Prostate gland (tissue), 2 donors: ENCODE measurements around the gene CRYBA2.

Experiments used
- POLR2A ChIP-seq: fragments of 450-650 bp; IDR thresholded peaks from one replicate; pipeline ENCODE4 v1.6.1; 2016; ENCODE audit warnings: antibody characterized with exemption, mild to moderate bottlenecking
- POLR2AphosphoS5 ChIP-seq: sonication (generic); formaldehyde crosslinking; IDR thresholded peaks from one replicate; pipeline ENCODE4 v1.6.1; 2017; ENCODE audit warnings: antibody characterized with exemption
- TF ChIP-seq, protein P1 (sequence below), 4 experiments: fragments of 200-600 bp in 2 of 4; fragments of 450-650 bp in 2 of 4; sonication (generic) in 2 of 4; IDR thresholded peaks; 1 replicate in 3 of 4; 2 replicates in 1 of 4; pipeline ENCODE4 v1.5.1; 2016 to 2019; ENCODE audit warnings: antibody characterized with exemption in 4 of 4, mild to moderate bottlenecking in 2 of 4, moderate library complexity in 2 of 4

DNA sequence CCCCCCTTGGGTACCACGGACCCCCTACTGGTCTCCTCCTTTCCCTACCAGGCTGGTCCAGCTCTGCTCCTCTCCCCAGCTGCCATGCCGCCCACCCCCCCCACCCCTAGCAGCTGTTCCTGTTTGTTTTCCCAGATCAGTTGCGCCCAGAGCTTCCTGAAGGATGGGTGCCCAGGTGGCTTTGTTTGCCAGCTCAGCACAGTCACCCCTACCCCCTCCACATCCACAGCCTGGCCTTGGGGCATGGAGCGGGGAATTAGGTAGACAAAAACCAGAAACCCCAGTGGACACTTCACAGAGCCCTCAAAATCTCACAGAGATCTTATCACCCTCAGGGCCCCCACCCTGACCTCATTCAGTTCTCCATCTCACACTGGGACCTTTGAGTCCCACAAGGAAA, 3.7 kb upstream of the CRYBA2 start:
- TF ChIP-seq, protein P1, sequence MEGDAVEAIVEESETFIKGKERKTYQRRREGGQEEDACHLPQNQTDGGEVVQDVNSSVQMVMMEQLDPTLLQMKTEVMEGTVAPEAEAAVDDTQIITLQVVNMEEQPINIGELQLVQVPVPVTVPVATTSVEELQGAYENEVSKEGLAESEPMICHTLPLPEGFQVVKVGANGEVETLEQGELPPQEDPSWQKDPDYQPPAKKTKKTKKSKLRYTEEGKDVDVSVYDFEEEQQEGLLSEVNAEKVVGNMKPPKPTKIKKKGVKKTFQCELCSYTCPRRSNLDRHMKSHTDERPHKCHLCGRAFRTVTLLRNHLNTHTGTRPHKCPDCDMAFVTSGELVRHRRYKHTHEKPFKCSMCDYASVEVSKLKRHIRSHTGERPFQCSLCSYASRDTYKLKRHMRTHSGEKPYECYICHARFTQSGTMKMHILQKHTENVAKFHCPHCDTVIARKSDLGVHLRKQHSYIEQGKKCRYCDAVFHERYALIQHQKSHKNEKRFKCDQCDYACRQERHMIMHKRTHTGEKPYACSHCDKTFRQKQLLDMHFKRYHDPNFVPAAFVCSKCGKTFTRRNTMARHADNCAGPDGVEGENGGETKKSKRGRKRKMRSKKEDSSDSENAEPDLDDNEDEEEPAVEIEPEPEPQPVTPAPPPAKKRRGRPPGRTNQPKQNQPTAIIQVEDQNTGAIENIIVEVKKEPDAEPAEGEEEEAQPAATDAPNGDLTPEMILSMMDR (IDR thresholded peaks at IDR 0.05), result no peak
- TF ChIP-seq POLR2A (no peak), POLR2AphosphoS5 (peak; percentile 17)
